Measurements from ENCODE around the gene ADAM12. TPM values are rescaled to one million over a fixed set of nuclear protein-coding genes. Genes with fewer than 3 reads are reported as not detected.

Gene ADAM12
- total RNA-seq, 1 experiment from 2014 or later, result 0.24 TPM

- Histone ChIP-seq H3K9ac (ENCODE audit: extremely low read depth, insufficient read length, low read length) (no peak overlapping the region), H2BK5ac (ENCODE audit: insufficient read length, low read length) (no peak overlapping the region), H3K27me3 (ENCODE audit: insufficient read depth, low read length) (0 out of 2 replicates have a peak, but pooled peaks cover 2% of the 10 kb centered on the region), H2AK5ac (ENCODE audit: insufficient read length, low read length) (no peak overlapping the region), H2AFZ (ENCODE audit: low read length) (no peak overlapping the region), H4K8ac (replicated peaks; ENCODE audit: insufficient read length, low read depth, low read length) (no peak overlapping the region), H2BK12ac (ENCODE audit: insufficient read length, low read depth, low read length) (no peak overlapping the region), H3K79me1 (ENCODE audit: insufficient read depth, low read depth, low read length, poor library complexity, severe bottlenecking) (no peaks in the 10 kb centered on the region), H3K9me3 (ENCODE audit: control insufficient read depth, low read depth, low read length) (no peaks in the 10 kb centered on the region), H3K4me1 (ENCODE audit: insufficient read depth, low read length) (no peaks in the 10 kb centered on the region), H4K91ac (ENCODE audit: insufficient read length, low read depth, low read length) (no peak overlapping the region), H3K4me2 (ENCODE audit: insufficient read depth, insufficient read length, low read length) (no peak overlapping the region), H3K56ac (ENCODE audit: insufficient read length, low read depth, low read length) (no peak overlapping the region), H3K14ac (ENCODE audit: insufficient read depth, low read length) (no peak overlapping the region), H4K20me1 (ENCODE audit: control insufficient read depth, insufficient read depth, insufficient read length) (no peaks in the 10 kb centered on the region), H2BK120ac (ENCODE audit: low read depth, low read length, poor library complexity, severe bottlenecking) (no peak overlapping the region), H4K5ac (ENCODE audit: insufficient read length, low read depth, low read length) (no peak overlapping the region), H3K27ac (ENCODE audit: insufficient read length, low read depth, low read length) (no peak overlapping the region), H3T11ph (ENCODE audit: low read length) (no peak overlapping the region), H3K79me2 (ENCODE audit: insufficient read depth, low read length) (no peaks in the 10 kb centered on the region), H3K23ac (ENCODE audit: insufficient read length, low read depth, low read length) (no peak overlapping the region), H3K23me2 (ENCODE audit: insufficient read length, low read depth, low read length, poor library complexity, severe bottlenecking) (no peaks in the 10 kb centered on the region), H2BK20ac (ENCODE audit: low read depth, low read length, poor library complexity, severe bottlenecking) (no peak overlapping the region), H3K18ac (ENCODE audit: insufficient read length, low read depth, low read length) (no peak overlapping the region), H3K4ac (ENCODE audit: low read depth, low read length) (no peak overlapping the region), H2BK15ac (ENCODE audit: low read depth, low read length) (no peak overlapping the region)
- no peak for TF ChIP-seq CTCF (conservative IDR thresholded peaks at IDR 0.05)
- Mint-ChIP-seq H3K36me3 (ENCODE audit: insufficient read depth in 1 of 3, low read depth in 3 of 3) (no peaks in the 10 kb centered on the region), H3K9me3 (no peaks in the 10 kb centered on the region), H3K27me3 (ENCODE audit: low read depth) (peaks cover 5% of the 10 kb centered on the region; the same call in 1 of the 2 replicates), H3K27ac (no peak overlapping the region; a peak in 1 of 7 replicates), H3K4me3 (no peak overlapping the region), H3K4me1 (peaks cover 3 to 4% of the 10 kb centered on the region in 2 experiments; a peak in 1 of 4 replicates)
- WGBS (ENCODE audit: extremely low coverage, insufficient read length, low lambda C conversion rate), result no CpG with 5 or more reads among the region's 3 CpGs
- no peak for DNase-seq
Observed at GRCh38 chr10:126331101-126331500, 57.2 kb downstream of the ADAM12 start.

All from H9 (cell line).